GM19468 (cell line): ENCODE results near the gene KIR2DL1.
"Not testable (repeated sequence)": the region's sequence is repeated elsewhere in the genome, so short reads cannot be mapped to it uniquely, and the experiment has no call there.

Source experiments
- ATAC-seq: cut with Tn5 transposase; IDR thresholded peaks from one replicate; pipeline ENCODE4 v1.9.1; 2021; ENCODE audit warnings: mild to moderate bottlenecking, moderate library complexity, moderate number of reproducible peaks; ENCODE audit not compliant: unreplicated experiment; ENCODE audit errors: extremely low read depth

The KIR2DL1 gene

GRCh38 chr19:54769646-54770045 is at the start of gene KIR2DL1:
Gene KIR2DL1, plus strand, starts transcription at chr19:54769793. Its CDS starts 58 bp downstream, at chr19:54769851.
- ATAC-seq = not testable (repeated sequence)

- ATAC-seq = no peak
Measured at GRCh38 chr19:54724142-54724541, 45.5 kb upstream of the KIR2DL1 start, which contains the start of gene KIR3DL3. Gene KIR3DL3, plus strand, starts transcription at chr19:54724442. Its CDS starts 55 bp downstream, at chr19:54724497.

- ATAC-seq = no peak
Measured at GRCh38 chr19:54724644-54725043, 44.9 kb upstream of the KIR2DL1 start.

- no peak for ATAC-seq
Measured at GRCh38 chr19:54725321-54725720, 44.3 kb upstream of the KIR2DL1 start.

GRCh38 chr19:54727562-54727961 is 42.0 kb upstream of the KIR2DL1 start:
- ATAC-seq = no peak

GRCh38 chr19:54728167-54728566 is 41.4 kb upstream of the KIR2DL1 start:
- no peak for ATAC-seq

- ATAC-seq = no peak
Measured at GRCh38 chr19:54729416-54730188, 40.0 kb upstream of the KIR2DL1 start.

GRCh38 chr19:54731191-54731590 is 38.4 kb upstream of the KIR2DL1 start:
- ATAC-seq = no peak

- ATAC-seq = not testable (repeated sequence)
Measured at GRCh38 chr19:54738306-54738705, 31.3 kb upstream of the KIR2DL1 start, which contains the start of gene KIR2DL3. Gene KIR2DL3, plus strand, starts transcription at chr19:54738513. Its CDS starts 33 bp downstream, at chr19:54738546.

GRCh38 chr19:54738715-54739114 is 30.9 kb upstream of the KIR2DL1 start:
- no peak for ATAC-seq

GRCh38 chr19:54739587-54740497 is 29.8 kb upstream of the KIR2DL1 start:
- ATAC-seq = no peak

- ATAC-seq = not testable (repeated sequence)
Measured at GRCh38 chr19:54741950-54742349, 27.6 kb upstream of the KIR2DL1 start.

- not testable (repeated sequence) for ATAC-seq
Measured at GRCh38 chr19:54744080-54744479, 25.5 kb upstream of the KIR2DL1 start.

- ATAC-seq = not testable (repeated sequence)
Measured at GRCh38 chr19:54747614-54748322, 21.8 kb upstream of the KIR2DL1 start.

GRCh38 chr19:54750276-54750675 is 19.3 kb upstream of the KIR2DL1 start:
- ATAC-seq = not testable (repeated sequence)

GRCh38 chr19:54756204-54757110 is 13.1 kb upstream of the KIR2DL1 start:
- not testable (repeated sequence) for ATAC-seq

GRCh38 chr19:54758577-54758976 is 11.0 kb upstream of the KIR2DL1 start:
- not testable (repeated sequence) for ATAC-seq

- not testable (repeated sequence) for ATAC-seq
Measured at GRCh38 chr19:54764219-54764618, 5.4 kb upstream of the KIR2DL1 start.

GRCh38 chr19:54766464-54766863 is 3.1 kb upstream of the KIR2DL1 start:
- not testable (repeated sequence) for ATAC-seq
